Measurements from ENCODE around the gene GMPR2.

GMPR2 gene

DNA sequence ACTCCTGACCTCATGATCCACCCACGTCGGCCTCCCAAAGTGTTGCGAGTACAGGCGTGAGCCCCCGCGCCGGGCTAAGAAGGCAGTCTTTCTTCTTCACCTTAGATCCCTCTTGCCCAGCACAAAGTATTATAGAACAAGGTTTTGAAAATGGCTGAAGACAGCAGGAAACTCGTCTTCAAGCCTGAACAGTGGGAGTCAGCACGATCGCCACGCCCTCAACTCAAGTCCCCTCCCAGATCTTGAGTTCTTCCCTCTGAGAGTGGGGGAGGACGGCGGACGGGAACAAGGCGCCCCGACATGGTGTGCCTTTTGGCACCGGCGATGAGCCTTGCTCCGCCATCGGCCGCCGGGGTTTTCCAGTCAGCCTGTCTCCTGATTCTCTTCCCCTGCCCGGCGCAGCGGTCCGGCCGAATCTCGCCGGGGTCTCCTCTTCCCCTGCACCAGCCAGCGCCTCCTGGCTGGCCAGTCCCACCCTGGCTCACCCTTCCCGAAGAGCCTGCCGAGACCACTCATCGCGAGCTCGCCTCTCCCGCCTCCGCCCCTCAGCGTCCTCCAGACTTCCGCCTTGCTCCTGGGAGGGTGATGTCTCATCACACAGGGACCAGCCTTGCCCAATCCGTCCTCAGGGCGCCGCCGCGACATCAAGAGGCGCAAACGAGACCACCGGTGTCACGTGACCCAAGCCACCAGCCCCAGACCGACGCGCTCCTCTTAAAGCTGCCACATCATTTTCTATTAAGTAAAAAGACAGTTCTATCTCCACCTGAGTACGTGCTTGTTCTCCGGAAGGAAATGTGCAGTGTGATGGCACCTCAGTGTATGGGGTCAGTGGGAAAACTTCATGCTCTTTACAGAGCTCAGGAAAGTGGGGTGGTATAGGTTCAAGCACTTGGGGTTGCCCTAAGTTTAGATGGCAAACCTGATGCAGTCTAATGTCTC lies 19.5 kb upstream of the GMPR2 start, which contains the start of gene CHMP4A:
Gene CHMP4A, minus strand, starts transcription at position 565 of the 942 bp plus-strand sequence. Its CDS starts 49 bp downstream, at position 516.
- H3F3A ChIP-seq (ENCODE audit: insufficient read depth, low read length): peaks cover 9% of the 10 kb centered on the region
- H3K4me1 ChIP-seq (ENCODE audit: insufficient read depth, low read length, severe bottlenecking): peaks cover 32% of the 10 kb centered on the region
- TF ChIP-seq EZH2 (IDR thresholded peaks at IDR 0.05; ENCODE audit: borderline replicate concordance, low read length) (no peak), CTCF (IDR thresholded peaks at IDR 0.05; ENCODE audit: low read length) (no peak)
- peaks cover 43% of the 10 kb centered on the region for H3K36me3 ChIP-seq (ENCODE audit: insufficient read depth, low read length)
- H3K9me3 ChIP-seq (ENCODE audit: low read length): no peaks in the 10 kb centered on the region
- no peaks in the 10 kb centered on the region for H4K20me1 ChIP-seq (ENCODE audit: insufficient read depth, low read length)
- H3K4me3 ChIP-seq (ENCODE audit: low read depth, low read length, poor library complexity, severe bottlenecking): peak within 1 kb of the TSS; percentile 74
- no peaks in the 10 kb centered on the region; the same call in 1 of the 2 replicates for H3K79me2 ChIP-seq (ENCODE audit: insufficient read depth, low read length)
- no peaks in the 10 kb centered on the region for H3K27me3 ChIP-seq (ENCODE audit: insufficient read depth, low read length)
- H2AFZ ChIP-seq (ENCODE audit: low read length): no peak within 1 kb of the TSS
- peak within 1 kb of the TSS; percentile 73 for H3K9ac ChIP-seq (ENCODE audit: low read length)
- peak within 1 kb of the TSS; percentile 51 for H3K4me2 ChIP-seq (ENCODE audit: low read length)
- no peaks in the 10 kb centered on the region for H3K9me2 ChIP-seq (ENCODE audit: low read depth, low read length)
- H3K27ac ChIP-seq (ENCODE audit: low read depth, low read length, poor library complexity, severe bottlenecking): peak within 1 kb of the TSS; percentile 86

DNA sequence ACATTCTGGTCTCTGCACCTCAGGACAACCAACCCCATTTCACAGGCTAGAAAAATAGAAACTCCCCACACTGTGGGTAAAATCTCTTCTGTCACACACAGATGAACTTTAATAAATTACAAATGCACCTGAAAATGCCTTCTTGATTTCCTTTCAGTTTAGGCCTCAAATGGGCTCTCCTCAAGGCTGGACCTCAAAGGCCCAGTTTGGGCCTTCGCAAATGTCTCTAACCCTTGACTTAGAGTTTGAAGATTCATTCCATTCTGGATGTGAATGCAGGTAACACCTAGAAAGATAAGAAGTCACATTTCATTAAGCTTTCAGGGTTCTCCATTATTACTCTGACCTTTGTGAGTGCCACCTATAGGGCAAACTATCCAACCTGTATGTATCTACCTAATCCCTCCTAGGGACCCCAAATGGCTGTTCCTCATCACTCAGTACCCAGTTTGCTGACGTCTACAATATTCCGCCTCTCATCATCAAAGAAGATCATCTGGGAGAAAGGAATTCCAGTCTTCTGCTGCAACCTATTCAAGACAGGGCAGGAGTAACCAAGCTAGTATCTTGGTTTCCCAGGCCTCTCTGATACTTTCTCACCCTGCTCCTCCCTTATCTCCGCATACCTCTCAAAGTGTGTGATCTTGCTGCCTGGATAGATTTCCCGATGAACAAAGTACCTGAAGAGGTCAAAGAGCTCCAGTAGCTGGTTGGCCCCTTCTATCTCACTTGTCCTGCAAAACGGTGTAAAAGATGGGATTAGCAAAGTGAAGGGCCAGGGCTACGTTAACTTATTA lies 18.7 kb upstream of the GMPR2 start:
- H3K27ac ChIP-seq (ENCODE audit: low read depth, low read length, poor library complexity, severe bottlenecking): peak overlapping the region; percentile 86
- H3K27me3 ChIP-seq (ENCODE audit: insufficient read depth, low read length): no peaks in the 10 kb centered on the region
- peak overlapping the region; percentile 73 for H3K9ac ChIP-seq (ENCODE audit: low read length)
- H3K9me2 ChIP-seq (ENCODE audit: low read depth, low read length): no peaks in the 10 kb centered on the region
- no peaks in the 10 kb centered on the region for H3K9me3 ChIP-seq (ENCODE audit: low read length)
- TF ChIP-seq EZH2 (IDR thresholded peaks at IDR 0.05; ENCODE audit: borderline replicate concordance, low read length) (no peak), CTCF (IDR thresholded peaks at IDR 0.05; ENCODE audit: low read length) (peak; percentile 46; the same call in 1 of the 2 replicates)
- no peaks in the 10 kb centered on the region for H4K20me1 ChIP-seq (ENCODE audit: insufficient read depth, low read length)
- H3F3A ChIP-seq (ENCODE audit: insufficient read depth, low read length): peaks cover 9% of the 10 kb centered on the region
- peaks cover 34% of the 10 kb centered on the region for H3K36me3 ChIP-seq (ENCODE audit: insufficient read depth, low read length)
- H3K4me1 ChIP-seq (ENCODE audit: insufficient read depth, low read length, severe bottlenecking): peaks cover 32% of the 10 kb centered on the region
- no peaks in the 10 kb centered on the region; the same call in 1 of the 2 replicates for H3K79me2 ChIP-seq (ENCODE audit: insufficient read depth, low read length)
- H3K4me3 ChIP-seq (ENCODE audit: low read depth, low read length, poor library complexity, severe bottlenecking): peak overlapping the region; percentile 74
- no peak overlapping the region for H2AFZ ChIP-seq (ENCODE audit: low read length)
- peak overlapping the region; percentile 51 for H3K4me2 ChIP-seq (ENCODE audit: low read length)

DNA sequence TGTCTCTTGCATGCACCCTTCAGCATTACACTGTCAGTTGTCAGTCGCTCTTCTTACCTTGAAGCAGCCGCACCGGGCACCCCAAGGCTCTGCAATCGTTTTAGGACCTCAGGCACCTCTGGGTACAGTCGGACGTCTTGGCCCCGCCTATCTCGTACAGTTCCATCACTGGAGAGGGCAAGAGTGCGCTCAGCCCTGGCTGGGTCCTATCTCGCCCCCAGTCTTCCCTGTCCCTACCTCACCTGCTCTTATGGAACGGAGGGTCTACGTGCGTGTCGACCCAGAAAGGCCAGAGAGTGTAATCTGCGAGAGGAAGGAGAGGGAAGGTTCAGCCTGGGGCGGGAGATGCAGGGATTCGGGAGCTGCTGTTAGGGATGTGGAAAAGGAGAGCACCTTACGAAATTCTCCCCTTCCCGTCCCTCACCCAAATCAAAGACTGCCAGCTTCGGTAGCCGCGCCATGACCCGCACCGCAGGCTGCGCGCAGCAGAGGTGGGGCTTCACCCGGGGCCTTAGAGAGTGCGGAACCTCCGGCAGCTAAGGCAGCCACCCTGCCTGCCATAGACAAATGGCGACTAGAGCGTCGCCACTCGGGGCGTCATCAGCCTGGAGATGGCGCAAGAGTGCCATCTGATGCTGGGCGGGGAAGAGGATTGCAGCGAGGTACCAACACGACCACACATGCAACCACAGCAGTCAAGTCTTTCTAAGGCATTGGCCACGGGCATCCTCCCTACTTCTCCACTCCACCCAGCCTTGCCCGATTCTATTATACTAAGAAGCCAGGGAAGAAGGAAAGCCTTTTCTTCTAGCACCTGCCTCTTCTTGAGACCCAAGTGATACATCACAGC lies 17.0 kb upstream of the GMPR2 start, which contains the start of gene MDP1:
Gene MDP1, minus strand, starts transcription at position 572 of the 850 bp plus-strand sequence. Its CDS starts 111 bp downstream, at position 461.
- peaks cover 32% of the 10 kb centered on the region for H3K4me1 ChIP-seq (ENCODE audit: insufficient read depth, low read length, severe bottlenecking)
- peak within 1 kb of the TSS; percentile 86 for H3K27ac ChIP-seq (ENCODE audit: low read depth, low read length, poor library complexity, severe bottlenecking)
- H2AFZ ChIP-seq (ENCODE audit: low read length): no peak within 1 kb of the TSS
- H3K4me3 ChIP-seq (ENCODE audit: low read depth, low read length, poor library complexity, severe bottlenecking): peak within 1 kb of the TSS; percentile 73
- no peaks in the 10 kb centered on the region for H3K9me2 ChIP-seq (ENCODE audit: low read depth, low read length)
- H3K27me3 ChIP-seq (ENCODE audit: insufficient read depth, low read length): no peaks in the 10 kb centered on the region
- H3F3A ChIP-seq (ENCODE audit: insufficient read depth, low read length): peaks cover 9% of the 10 kb centered on the region
- TF ChIP-seq CTCF (IDR thresholded peaks at IDR 0.05; ENCODE audit: low read length) (peak; percentile 89), EZH2 (IDR thresholded peaks at IDR 0.05; ENCODE audit: borderline replicate concordance, low read length) (no peak)
- peaks cover 18% of the 10 kb centered on the region for H3K36me3 ChIP-seq (ENCODE audit: insufficient read depth, low read length)
- H4K20me1 ChIP-seq (ENCODE audit: insufficient read depth, low read length): no peaks in the 10 kb centered on the region
- H3K4me2 ChIP-seq (ENCODE audit: low read length): peak within 1 kb of the TSS; percentile 71
- H3K9me3 ChIP-seq (ENCODE audit: low read length): no peaks in the 10 kb centered on the region
- H3K79me2 ChIP-seq (ENCODE audit: insufficient read depth, low read length): peaks cover 1% of the 10 kb centered on the region; the same call in 1 of the 2 replicates
- H3K9ac ChIP-seq (ENCODE audit: low read length): peak within 1 kb of the TSS; percentile 81

Measured in OCI-LY1 (cell line).